GM19452 (cell line): ENCODE results near the gene ABHD6.
"Not testable (repeated sequence)": the region's sequence is repeated elsewhere in the genome, so short reads cannot be mapped to it uniquely, and the experiment has no call there.

Experiments used
- ATAC-seq: cut with Tn5 transposase; IDR thresholded peaks from one replicate; pipeline ENCODE4 v1.9.1; 2021; ENCODE audit not compliant: unreplicated experiment

ABHD6 gene

GRCh38 chr3:58237238-58237940, at the start of gene ABHD6:
Gene ABHD6 (plus strand): TSS chr3:58237792. CDS start chr3:58256587, 18,795 bp downstream.
- peak; percentile 81 for ATAC-seq

- no peak for ATAC-seq
These were observed 49.4 kb upstream of the ABHD6 start for GRCh38 chr3:58188173-58188564.

GRCh38 chr3:58188921-58189451, 48.6 kb upstream of the ABHD6 start:
- no peak for ATAC-seq

GRCh38 chr3:58189691-58190090, 47.9 kb upstream of the ABHD6 start:
- ATAC-seq: no peak

DNA sequence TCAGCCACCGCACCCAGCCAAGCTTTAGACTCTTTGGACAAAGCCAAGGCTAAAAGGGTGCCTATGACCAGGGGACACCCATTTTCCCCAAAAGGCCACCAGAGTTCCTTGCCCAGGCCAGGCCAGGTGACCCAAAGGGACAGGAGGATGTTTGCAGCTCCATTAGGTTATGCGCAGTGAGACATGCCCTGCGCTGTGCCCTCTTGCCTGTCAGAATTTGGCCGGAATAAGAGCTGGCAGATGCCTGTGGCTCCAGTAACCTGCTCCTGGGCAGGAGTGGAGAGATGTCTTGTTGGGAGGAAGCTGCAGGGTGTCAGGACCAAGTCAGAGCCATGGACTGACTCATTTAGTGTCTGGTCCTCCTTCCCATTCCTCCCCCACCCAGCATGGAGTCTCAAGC, 47.3 kb upstream of the ABHD6 start:
- ATAC-seq: no peak

DNA sequence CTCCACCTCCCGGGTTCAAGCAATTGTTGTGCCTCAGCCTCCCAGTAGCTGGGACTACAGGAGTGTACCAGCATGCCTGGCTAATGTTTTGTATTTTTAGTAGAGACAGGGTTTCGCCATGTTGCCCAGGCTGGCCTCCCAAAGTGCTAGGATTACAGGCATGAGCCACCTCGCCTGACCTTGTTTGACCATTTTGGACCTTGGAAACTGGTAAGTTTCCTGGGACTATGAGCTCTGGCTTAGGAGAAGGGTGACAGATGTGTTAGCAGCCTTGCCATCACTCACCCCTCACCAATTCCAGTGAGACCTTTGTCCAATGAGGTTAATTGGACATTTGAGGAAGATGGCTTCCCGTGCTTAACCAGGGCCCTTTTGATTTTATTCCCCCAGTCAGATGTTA, 46.7 kb upstream of the ABHD6 start:
- no peak for ATAC-seq

DNA sequence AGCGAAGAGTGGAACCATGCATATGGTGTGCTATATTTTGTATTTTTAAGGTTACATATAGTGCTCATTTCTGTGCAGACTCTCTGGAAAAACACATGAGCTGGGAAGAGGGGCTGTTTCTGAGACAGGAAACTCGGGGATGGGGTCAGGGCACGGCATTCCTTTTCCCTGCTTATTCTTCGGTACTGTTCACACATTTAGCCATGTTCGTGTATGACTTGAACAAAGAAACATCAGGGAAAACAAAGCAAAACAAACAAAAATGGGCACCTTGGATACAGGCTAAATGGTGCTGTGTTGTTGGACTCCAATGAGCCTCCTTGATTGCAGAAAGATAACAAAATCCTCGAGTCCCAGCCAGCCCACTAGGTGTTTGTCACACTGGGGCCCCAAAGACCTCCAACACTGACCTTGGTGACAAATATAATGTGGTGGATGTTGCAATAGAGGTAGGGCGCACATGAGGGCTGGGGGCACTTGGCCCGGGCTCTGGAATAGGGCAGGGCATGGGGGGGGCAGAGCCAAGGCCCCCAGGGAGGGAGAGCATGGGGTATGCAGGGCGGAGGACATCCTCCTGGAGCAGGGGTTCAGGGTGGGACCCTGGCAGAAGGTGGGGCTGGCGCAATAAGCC, 46.1 kb upstream of the ABHD6 start:
- ATAC-seq: no peak

GRCh38 chr3:58192069-58192468, 45.5 kb upstream of the ABHD6 start:
- no peak for ATAC-seq

DNA sequence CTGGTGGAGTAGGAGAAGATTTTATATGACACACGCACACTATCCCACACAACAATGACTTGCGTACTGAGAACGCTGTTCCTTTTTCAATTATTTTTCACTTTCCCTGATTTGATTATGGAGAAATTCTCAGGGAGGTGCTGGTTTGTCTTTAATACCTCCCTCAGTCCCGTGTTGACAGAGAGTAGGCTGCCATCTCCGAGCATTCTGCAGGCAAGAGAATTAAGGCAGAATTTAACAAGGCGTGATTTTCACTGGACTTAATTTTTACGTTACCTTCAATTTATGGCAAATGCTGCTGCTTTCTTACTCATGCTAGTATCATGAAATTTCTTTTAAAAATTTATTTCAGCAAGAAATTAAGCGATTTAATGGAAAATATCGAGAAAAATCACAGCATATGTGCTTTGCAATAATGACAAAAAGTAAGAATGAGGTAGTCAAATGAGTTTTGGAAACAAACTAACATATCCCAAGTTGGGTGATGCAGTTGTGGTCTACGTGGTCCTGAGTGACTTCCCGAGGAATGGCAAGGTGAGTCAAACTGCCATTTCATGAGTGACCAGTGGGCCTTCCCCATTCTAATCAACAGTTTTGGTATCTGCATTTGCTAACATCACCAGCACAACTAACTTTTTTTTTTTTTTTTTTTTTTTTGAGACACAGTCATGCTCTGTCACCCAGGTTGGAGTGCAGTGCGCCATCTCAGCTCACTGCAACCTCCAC, 43.7 kb upstream of the ABHD6 start:
- no peak for ATAC-seq

- ATAC-seq: no peak
These were observed 40.0 kb upstream of the ABHD6 start for GRCh38 chr3:58197588-58197987.

DNA sequence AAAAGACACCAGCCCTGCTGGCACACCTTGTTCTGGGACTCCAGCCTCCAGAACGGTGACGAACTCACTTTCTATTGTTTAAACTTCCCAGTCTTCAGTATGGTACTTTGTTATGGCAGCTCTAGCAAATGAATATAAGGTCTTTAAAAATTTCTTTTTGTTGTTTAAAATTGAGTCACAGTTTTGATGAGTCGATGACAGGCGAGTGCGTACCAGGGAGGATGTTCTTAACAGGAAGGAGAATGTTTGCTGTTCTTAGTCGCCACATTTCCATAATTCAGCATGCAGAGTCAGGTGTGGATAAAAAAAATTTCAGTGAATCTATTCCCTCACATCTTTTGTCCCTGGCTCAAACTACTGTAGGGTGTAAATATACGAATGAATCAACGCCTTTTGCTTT, 39.2 kb upstream of the ABHD6 start:
- ATAC-seq: no peak

DNA sequence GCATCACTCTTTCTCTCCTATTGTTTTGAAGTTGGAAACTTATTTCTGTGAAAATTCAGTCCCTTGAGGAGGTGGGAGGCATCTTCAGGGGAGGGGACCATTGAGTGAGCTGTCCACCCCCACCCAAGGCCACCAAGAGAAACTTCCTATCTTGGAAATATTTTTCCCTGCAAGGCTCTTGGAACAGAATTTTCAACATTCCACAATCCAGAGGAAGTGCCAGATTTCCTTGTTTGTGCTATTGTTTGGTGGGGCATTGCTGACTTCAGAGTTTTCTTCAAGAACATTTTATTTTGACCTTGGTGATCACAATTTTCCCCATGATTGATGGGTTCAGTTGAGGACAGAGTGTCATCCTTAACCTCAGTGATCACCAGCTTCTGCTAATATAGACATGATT, 38.8 kb upstream of the ABHD6 start:
- ATAC-seq: no peak

DNA sequence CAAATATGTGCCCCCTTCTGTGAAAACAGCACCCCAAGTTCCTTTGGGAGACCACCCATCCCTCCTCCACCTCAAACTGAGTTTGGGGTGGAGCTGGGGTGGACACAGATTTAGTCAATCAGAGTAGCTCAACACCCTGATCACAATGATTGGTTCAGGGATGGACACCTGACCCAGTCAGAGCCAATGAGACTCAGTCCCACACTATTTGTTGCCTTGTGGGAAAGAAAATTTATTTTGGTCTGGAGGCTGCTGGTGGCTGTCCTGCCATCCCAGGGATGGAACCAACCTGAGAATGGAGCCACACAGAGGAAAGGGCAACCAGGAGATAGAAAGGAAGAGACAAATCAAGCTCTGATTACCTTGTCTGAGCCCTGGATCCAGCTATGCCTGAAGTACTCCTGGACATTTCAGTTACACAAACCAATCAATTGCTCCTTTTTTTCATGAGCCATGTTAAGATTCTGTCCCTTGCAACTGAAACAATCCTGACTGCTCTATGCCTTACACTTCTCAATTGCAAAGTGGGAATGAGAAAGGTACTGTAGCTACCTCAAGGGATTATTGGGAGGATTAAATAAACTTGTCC, 37.4 kb upstream of the ABHD6 start:
- ATAC-seq: no peak

GRCh38 chr3:58200846-58201355, 36.7 kb upstream of the ABHD6 start:
- no peak for ATAC-seq

GRCh38 chr3:58201451-58201850, 36.1 kb upstream of the ABHD6 start:
- not testable (repeated sequence) for ATAC-seq

- ATAC-seq: no peak
These were observed 34.7 kb upstream of the ABHD6 start for GRCh38 chr3:58202917-58203360.

GRCh38 chr3:58203541-58203940, 34.1 kb upstream of the ABHD6 start:
- ATAC-seq: no peak

DNA sequence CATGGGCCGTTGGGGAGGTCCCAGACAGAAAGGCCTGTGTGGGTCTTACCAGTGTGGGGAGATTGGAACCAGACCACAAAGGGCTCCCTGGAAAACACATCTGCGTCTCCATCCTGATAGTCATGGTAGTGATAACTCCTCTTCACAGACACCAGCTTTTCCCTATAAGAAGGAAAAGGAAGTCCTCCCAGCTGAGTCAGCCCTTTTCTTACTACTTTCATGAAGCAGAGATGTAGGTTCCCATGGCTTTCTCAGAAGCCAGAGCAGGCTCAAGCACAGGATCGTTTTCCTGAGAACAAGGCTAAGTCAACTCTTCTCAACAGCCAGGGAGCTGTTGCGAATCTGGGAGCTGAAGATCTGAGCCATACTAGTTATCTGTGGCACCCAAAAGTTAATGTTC, 32.9 kb upstream of the ABHD6 start:
- ATAC-seq: no peak

DNA sequence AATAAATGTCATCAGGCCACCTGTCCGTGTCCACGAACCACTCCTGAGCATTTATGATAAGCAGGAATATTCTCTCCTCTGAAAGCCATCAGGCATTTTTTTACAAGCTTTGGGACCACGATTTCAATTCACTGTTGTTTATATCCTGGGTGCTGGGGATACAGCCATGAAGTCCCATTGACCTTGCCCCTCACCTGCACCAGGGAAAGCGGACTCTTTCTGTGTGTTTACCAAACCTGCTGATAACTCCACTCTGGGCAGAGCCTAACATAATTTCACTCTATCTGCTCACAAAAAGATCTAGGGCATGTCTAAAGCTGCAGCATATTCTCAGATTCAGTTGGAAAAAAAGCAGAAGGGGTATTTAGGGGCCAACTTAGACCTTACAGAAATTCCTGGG, 31.6 kb upstream of the ABHD6 start:
- ATAC-seq: no peak

DNA sequence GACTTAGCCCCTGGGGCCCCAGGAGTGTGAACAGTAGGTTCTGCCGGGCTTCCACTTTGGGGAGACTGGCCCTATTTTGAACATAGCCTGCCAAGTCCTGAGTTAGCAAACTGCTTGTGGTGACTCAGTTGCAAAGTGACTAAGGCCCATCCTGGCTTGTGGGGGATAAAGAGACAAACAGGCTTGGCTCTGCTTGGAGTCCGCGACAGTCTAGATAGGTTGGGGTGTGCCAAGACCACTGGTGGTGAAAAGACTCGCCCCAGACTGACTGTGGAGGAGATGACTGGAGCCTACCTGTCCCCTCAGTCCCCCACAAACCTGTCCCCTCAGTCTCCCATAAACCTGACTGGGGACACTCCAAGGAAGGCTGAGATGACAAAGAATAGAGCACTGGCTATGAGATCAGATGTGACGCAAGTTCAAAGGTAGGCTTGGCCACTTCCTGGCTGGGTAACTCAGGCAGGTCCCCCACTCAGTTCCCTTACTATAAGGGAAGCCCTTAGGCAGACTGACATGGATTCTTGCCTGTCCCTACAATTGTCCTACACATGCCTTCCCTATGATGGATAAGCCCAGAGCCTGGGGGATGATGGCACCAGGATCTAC, 31.1 kb upstream of the ABHD6 start:
- no peak for ATAC-seq

DNA sequence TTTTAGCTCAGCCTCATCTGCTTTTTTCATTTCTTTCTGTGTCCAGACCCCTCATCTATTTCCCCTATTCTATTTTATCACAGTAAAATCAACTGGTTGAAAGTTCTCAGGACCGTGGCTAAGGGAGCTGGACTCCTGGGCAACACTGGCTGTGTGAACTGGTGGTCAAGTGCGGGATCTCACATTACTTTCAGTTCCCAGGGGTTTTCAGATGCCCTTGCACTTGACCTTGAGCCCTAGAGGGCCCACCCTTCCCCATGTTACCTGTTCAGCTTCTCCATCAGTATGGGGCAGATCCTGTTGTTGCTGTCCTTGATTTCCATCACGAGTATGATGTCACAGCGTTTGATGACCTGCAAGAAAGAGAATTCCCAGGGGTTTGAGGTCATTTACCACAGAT, 29.6 kb upstream of the ABHD6 start:
- ATAC-seq: no peak
